Suprapubic skin (tissue), 4 donors: ENCODE results near the gene LRRC8B.

ENCODE experiments used
- CTCF ChIP-seq, 2 donors: fragments of 200-600 bp in 1 of 2; fragments of 450-650 bp in 1 of 2; sonication (generic) in 1 of 2; IDR thresholded peaks; one replicate each; pipeline ENCODE4 v1.5.1; 2016 to 2019; ENCODE audit warnings: antibody characterized with exemption in 2 of 2, mild to moderate bottlenecking in 1 of 2, moderate library complexity in 1 of 2
- EP300 ChIP-seq: sonication (generic); formaldehyde crosslinking; IDR thresholded peaks from one replicate; pipeline ENCODE4 v1.6.1; 2017; ENCODE audit warnings: antibody characterized with exemption
- POLR2A ChIP-seq, 2 donors: fragments of 450-650 bp; IDR thresholded peaks; one replicate each; pipeline ENCODE4 v1.6.1; 2017; ENCODE audit warnings: antibody characterized with exemption in 2 of 2, mild to moderate bottlenecking in 2 of 2, moderate library complexity in 2 of 2
- POLR2AphosphoS5 ChIP-seq, 3 donors: sonication (generic); formaldehyde crosslinking; IDR thresholded peaks; one replicate each; pipeline ENCODE4 v1.6.1; 2017; ENCODE audit warnings: antibody characterized with exemption in 3 of 3

- TF ChIP-seq CTCF (IDR thresholded peaks at IDR 0.05) (no peak), EP300 (no peak), POLR2AphosphoS5 (IDR thresholded peaks at IDR 0.05) (no peak), POLR2A (IDR thresholded peaks at IDR 0.05) (no peak)
These were observed 76.0 kb downstream of the LRRC8B start for GRCh38 chr1:89600451-89601224.
